HFF-Myc (cell line): ENCODE results near the gene GLB1L2.

ENCODE experiments used
- DNase-seq: peaks from one replicate; pipeline ENCODE4 v3.0.0-alpha.2; 2011; ENCODE audit warnings: low read depth; ENCODE audit errors: extremely low read depth
- H3K4me3 ChIP-seq: replicated peaks from 2 replicates; pipeline ENCODE4 v1.5.1; 2011; ENCODE audit warnings: low read depth, mild to moderate bottlenecking, control low read depth, low read length
- TF ChIP-seq, protein P1 (sequence below): IDR thresholded peaks from 2 replicates; pipeline ENCODE4 v1.5.1; 2012; ENCODE audit warnings: mild to moderate bottlenecking, low read depth, low read length, control low read depth; ENCODE audit errors: missing control alignments

The GLB1L2 gene

DNA sequence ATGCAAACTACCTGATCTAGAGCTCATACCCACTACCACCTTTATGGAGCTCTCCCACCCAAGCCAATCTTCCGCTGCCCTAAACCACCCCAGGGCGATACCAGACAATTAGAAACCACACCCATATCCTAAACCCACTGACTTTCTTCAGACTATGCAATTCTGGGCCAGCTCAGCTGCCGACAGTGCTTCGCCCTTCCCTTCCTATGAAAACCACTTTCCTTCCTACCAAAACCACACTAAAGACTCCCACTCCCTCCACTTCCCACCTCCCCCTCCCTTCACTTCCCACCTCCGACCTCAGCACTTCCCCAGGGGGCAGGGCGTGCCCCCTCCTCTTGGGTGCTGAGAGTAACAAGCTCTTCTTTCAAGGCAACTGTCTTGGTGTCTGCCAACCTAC is 55.2 kb downstream of the GLB1L2 start:
- no peak overlapping the region for H3K4me3 ChIP-seq
- TF ChIP-seq, protein P1, sequence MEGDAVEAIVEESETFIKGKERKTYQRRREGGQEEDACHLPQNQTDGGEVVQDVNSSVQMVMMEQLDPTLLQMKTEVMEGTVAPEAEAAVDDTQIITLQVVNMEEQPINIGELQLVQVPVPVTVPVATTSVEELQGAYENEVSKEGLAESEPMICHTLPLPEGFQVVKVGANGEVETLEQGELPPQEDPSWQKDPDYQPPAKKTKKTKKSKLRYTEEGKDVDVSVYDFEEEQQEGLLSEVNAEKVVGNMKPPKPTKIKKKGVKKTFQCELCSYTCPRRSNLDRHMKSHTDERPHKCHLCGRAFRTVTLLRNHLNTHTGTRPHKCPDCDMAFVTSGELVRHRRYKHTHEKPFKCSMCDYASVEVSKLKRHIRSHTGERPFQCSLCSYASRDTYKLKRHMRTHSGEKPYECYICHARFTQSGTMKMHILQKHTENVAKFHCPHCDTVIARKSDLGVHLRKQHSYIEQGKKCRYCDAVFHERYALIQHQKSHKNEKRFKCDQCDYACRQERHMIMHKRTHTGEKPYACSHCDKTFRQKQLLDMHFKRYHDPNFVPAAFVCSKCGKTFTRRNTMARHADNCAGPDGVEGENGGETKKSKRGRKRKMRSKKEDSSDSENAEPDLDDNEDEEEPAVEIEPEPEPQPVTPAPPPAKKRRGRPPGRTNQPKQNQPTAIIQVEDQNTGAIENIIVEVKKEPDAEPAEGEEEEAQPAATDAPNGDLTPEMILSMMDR, result no peak

DNA sequence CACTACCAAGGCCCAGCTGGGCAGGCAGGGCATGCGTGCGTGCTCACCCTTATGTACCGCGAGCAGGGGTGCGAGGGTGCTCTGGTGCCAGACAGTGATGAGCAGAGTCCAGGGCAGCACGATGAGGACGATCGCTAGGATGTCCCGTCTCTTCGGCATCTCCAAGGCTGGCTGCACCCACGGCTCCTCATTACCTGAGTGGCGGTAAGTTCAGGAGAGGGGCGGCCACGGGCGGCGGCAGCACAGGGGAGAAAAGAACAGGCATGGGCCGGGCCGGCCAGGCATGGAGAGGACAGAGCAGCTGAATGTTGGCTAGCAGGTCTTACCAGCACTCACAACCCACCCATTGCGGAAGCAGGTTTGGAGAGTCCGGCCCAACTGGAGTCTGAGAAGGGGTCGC is 55.7 kb downstream of the GLB1L2 start:
- TF ChIP-seq, protein P1, result no peak
- H3K4me3 ChIP-seq, result no peak overlapping the region
- DNase-seq, result no peak

More for the DNA sequence above, 55.2 kb downstream of the GLB1L2 start:
- no peak for DNase-seq

DNA sequence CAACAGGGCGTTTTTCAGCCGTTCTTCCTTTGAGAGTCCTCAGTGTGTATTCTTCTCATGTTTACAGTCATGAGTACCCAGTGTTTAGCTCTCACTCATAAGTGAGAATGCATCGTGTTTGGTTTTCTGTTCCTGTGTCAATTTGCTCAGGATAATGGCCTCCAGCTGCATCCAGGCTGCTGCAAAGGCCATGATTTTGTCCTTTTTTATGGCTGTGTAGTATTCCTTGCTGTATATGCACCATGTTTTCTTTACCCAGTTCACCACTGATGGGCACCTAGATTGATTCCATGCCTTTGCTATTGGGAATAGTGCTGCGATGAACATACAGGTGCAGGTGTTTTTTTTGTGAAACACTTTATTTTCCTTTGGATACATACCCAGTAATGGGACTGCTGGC is 56.8 kb downstream of the GLB1L2 start:
- DNase-seq, result no peak
- H3K4me3 ChIP-seq, result no peak overlapping the region
- TF ChIP-seq, protein P1, result no peak

DNA sequence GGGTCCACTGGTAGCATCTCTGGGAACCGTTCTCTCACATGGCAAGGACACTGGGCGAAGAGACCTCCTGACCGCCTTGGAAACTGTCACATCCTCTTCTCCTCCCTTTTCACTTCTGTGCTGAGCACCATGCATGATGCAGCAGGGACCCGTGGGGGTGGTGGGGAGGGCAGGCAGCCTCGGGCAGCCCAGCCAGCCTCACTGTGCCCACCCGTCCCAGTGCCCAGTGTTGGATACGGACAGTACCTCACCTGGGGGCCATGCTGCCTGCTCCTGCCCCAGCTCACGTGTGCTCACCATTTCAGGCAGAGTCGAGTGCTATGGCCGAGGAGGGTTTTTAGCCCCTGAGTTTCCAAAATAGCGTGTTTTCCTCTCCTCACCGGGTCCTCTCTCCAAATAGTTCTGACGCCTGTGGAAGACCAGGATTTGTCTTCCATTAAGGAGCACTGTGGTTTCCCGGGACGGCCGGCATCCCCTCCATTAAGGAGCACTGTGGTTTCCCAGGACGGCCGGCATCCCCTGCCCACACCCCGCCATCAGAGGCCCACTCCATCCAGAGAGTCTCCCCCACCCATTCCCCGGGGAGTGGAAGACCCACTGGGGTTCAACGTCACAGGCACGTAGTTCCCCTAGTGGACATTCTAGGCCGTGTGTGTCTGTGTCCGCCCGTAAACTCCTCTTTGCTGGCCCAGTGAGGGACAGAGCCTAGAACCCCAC is 57.8 kb downstream of the GLB1L2 start:
- no peak for DNase-seq
- H3K4me3 ChIP-seq, result no peak overlapping the region
- TF ChIP-seq, protein P1, result no peak

DNA sequence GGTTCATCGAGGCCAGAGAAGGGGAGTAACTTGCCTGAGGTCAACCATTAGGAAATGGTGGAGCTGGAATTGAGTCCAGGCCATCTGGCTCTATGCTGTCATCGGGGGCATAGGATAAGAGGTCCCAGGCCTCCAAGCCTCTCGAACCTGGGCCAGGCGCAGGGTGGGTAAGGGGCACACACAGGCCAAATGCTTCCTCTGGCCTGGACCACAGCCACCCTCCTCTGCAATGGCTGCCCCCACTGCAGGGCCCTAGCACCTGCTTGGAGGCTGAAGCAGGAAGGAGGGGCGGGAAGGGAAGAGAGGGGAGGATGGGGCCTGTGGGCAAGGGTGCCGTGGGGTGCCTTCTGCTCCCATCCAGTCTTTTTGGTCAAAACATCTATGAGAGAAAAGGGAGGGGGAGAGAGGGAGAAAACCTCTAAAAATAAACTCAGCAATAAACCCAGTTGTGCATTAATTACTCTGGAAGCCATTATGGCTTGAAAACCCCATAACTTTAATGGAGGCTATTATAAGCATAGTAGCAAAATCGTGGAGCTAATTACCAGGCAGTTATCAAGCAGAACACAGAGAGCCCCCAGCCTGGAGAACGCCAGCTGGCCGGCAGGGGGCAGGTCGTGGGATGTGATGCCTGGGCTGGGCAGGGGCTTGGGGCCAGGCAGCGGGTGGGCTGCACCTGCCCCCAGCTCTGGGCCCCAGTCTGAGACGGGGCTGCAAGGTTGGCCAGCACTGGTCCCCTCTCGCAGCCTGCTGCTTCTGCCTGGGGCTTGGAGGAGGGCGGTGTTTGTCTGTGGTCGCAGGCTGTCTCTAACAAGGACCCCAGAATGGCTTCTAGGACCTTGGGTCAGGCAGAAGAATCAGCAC is 59.1 kb downstream of the GLB1L2 start:
- H3K4me3 ChIP-seq, result no peak overlapping the region
- no peak for DNase-seq
- TF ChIP-seq, protein P1, result no peak

DNA sequence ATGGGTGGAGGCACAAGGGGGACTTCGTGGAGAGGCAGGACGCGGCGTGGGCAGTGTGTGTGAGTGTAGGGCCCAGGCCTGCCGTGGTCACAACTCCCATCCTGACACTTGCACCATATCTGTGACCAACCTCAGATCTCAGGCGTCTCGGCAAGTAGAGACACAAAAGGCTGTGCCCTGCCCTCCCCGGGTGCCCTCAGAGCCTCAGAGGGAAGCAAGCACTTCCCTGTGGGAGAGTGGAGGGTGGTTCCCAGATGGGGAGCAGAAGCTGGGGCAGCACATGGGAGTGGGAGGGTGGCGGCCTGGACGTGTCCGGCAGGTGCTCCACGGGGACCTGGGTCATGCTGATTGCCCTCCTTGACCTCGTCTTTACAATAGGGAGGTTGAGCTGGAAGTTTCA is 59.9 kb downstream of the GLB1L2 start:
- TF ChIP-seq, protein P1, result no peak
- DNase-seq, result no peak
- H3K4me3 ChIP-seq, result no peak overlapping the region
